Measurements from ENCODE around the gene ZNF764.

- TF ChIP-seq, protein P1, sequence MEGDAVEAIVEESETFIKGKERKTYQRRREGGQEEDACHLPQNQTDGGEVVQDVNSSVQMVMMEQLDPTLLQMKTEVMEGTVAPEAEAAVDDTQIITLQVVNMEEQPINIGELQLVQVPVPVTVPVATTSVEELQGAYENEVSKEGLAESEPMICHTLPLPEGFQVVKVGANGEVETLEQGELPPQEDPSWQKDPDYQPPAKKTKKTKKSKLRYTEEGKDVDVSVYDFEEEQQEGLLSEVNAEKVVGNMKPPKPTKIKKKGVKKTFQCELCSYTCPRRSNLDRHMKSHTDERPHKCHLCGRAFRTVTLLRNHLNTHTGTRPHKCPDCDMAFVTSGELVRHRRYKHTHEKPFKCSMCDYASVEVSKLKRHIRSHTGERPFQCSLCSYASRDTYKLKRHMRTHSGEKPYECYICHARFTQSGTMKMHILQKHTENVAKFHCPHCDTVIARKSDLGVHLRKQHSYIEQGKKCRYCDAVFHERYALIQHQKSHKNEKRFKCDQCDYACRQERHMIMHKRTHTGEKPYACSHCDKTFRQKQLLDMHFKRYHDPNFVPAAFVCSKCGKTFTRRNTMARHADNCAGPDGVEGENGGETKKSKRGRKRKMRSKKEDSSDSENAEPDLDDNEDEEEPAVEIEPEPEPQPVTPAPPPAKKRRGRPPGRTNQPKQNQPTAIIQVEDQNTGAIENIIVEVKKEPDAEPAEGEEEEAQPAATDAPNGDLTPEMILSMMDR (IDR thresholded peaks at IDR 0.05 in 2 of 3, conservative IDR thresholded peaks at IDR 0.05 in 1 of 3; ENCODE audit: borderline replicate concordance in 1 of 3, insufficient read depth in 1 of 3, low read depth in 2 of 3, low read length in 2 of 3): no peak
- TF ChIP-seq POLR2A (IDR thresholded peaks at IDR 0.05; ENCODE audit: borderline replicate concordance, extremely low read depth, insufficient read depth, insufficient read length): no peak
- no peak for TF ChIP-seq SP1 (IDR thresholded peaks at IDR 0.05; ENCODE audit: low read depth)
- no peak for TF ChIP-seq REST (IDR thresholded peaks at IDR 0.05; ENCODE audit: low read depth)
- TF ChIP-seq POLR2AphosphoS5 (IDR thresholded peaks at IDR 0.05; ENCODE audit: low read depth, low read length): no peak
- no peak for TF ChIP-seq TCF7L2 (IDR thresholded peaks at IDR 0.05; ENCODE audit: borderline replicate concordance, extremely low read depth, insufficient read depth, insufficient read length)
- TF ChIP-seq JUND (IDR thresholded peaks at IDR 0.05): no peak
- TF ChIP-seq MAX (IDR thresholded peaks at IDR 0.05): no peak
- no peak for TF ChIP-seq SRF (IDR thresholded peaks at IDR 0.05; ENCODE audit: low read depth)
- TF ChIP-seq YY1 (IDR thresholded peaks at IDR 0.05; ENCODE audit: extremely low read depth, insufficient replicate concordance, low read depth, low read length): no peak
- no peak for TF ChIP-seq SIN3A (IDR thresholded peaks at IDR 0.05; ENCODE audit: low read depth)
- TF ChIP-seq ZFX (IDR thresholded peaks at IDR 0.05): no peak
- TF ChIP-seq ZNF274 (IDR thresholded peaks at IDR 0.05; ENCODE audit: low read depth, low read length): no peak
These were observed 45.8 kb upstream of the ZNF764 start for GRCh38 chr16:30603945-30604315.

All from HCT116 (cell line).